Measurements from ENCODE around the gene BBS10.

- TF ChIP-seq CTCF (IDR thresholded peaks at IDR 0.05 in 8 of 11, conservative IDR thresholded peaks at IDR 0.05 in 3 of 11): no peak
- TF ChIP-seq POLR2A (IDR thresholded peaks at IDR 0.05): no peak
- no peak for TF ChIP-seq POLR2AphosphoS5 (IDR thresholded peaks at IDR 0.05)
Observed at GRCh38 chr12:76375939-76376338, 27.7 kb upstream of the BBS10 start.
